NCI-H460 (cell line): Measurements from ENCODE around the gene LAMA4. TPM values are rescaled to one million over a fixed set of nuclear protein-coding genes. Genes with fewer than 3 reads are reported as not detected.
A peak's percentile ranks its signal among the peaks of the same experiment; 100 is the strongest.
"Not testable (repeated sequence)": the region's sequence is repeated elsewhere in the genome, so short reads cannot be mapped to it uniquely, and the experiment has no call there.

Source experiments
- DNase-seq: peaks from one replicate; pipeline ENCODE4 v3.0.0-alpha.2; 2016; ENCODE audit warnings: low read depth; ENCODE audit errors: extremely low read depth
- small RNA-seq, 2 experiments: library from RNA; depleted of rRNA; stranded (forward); fragments of <200 nt; gene quantifications; one replicate each; pipeline ENCODE3, GENCODE V24; 2014
- total RNA-seq: library from RNA; depleted of rRNA; stranded (reverse); fragments of >200 nt; shearing (Covaris generic); gene quantifications from 2 replicates; pipeline ENCODE4 v1.2.3, GENCODE V29; 2014; rRNA removed

The LAMA4 gene
- total RNA-seq, 1 experiment from 2014 or later: not detected

DNA sequence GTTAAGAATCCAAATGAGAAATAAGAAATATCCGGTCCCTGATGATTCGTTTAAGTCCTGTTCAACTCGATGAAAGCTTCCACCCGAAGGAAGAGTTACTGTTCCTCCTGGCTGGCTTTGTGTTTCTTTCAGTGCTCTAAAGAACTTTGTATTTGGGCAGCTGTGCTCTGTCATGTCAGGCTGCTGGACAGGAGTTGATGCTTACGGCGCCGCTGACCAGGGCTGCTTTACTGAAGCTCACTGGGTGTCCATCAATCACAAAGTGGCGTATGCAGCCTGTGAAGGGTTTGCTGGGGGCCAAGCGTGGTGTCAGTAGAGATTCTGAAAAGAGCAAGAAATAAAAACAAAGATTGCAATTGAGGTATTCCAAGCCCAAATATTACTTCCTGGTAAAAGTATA is 145.1 kb downstream of the LAMA4 start:
- DNase-seq: no peak

- DNase-seq: no peak
Observed at GRCh38 chr6:112106562-112106961, 147.8 kb downstream of the LAMA4 start.

GRCh38 chr6:112106026-112106425 is 148.3 kb downstream of the LAMA4 start:
- not testable (repeated sequence) for DNase-seq

- DNase-seq: no peak
Observed at GRCh38 chr6:112100561-112100960, 153.8 kb downstream of the LAMA4 start.

DNA sequence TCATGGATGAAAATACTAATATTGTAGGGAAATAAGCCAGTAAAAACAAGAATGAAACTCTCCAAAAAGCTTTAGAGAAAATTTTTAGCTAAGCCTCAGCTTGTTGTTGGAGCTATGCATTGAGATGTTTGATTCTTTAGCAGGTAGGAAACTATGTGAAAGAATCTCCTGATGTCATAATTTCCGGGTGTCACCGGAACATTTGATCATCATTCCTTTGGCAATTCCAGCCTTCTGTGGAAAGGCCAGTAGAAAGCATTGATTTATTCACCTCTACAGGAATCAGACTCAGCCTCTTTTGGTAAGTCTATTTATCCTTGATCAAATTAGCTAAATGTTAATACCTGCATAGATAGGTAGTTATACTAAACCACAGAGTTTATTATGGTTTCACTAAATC is 157.5 kb downstream of the LAMA4 start:
- no peak for DNase-seq

GRCh38 chr6:112087916-112088315 is 166.5 kb downstream of the LAMA4 start:
- DNase-seq: no peak

- DNase-seq: peak; percentile 88
Observed at GRCh38 chr6:112087136-112087911, 167.0 kb downstream of the LAMA4 start, which contains the start of the genes FAM229B and TUBE1. TSS of gene FAM229B (plus strand) at chr6:112087591. CDS start at chr6:112099284, 11,693 bp downstream. TSS of gene TUBE1 (minus strand) at chr6:112087482. CDS start at chr6:112087434, 48 bp downstream.

- peak; percentile 24 for DNase-seq
Observed at GRCh38 chr6:112086744-112087135, 167.6 kb downstream of the LAMA4 start.

DNA sequence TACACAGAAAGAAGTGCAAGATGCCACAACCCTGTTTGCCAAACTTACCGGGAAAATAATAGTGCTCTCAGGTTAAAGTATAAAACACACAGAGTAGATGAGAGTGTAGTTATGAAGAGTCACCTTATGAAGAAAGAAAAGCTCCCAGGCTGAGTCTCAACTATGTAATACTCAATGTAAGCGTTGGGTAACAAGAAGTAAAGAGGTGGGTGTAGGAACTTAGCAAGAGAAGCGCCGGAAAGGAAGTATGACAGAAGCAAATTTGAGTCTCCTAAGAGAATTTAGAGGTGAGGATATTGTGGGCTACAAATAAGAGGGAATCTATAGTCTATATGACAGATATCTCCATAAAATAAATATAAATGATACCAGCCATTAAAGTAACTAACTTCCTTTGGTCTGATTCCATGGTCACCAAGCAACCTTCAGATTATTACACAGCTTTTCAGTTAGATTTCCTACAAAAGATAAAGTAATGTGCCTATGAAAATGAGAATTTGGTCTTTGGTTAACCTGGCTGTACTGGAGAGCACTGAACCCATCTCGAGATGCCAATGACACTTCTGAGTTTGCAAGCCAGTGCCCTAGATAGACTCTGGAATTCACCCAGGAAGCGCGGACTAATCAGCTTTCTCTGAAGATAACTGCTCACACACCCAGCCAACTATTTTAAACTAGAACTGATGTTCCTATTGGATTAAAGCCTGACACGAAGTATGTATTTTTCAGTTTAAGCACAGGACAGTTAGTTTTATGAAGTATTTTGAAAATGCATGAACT is 168.9 kb downstream of the LAMA4 start:
- no peak for DNase-seq

DNA sequence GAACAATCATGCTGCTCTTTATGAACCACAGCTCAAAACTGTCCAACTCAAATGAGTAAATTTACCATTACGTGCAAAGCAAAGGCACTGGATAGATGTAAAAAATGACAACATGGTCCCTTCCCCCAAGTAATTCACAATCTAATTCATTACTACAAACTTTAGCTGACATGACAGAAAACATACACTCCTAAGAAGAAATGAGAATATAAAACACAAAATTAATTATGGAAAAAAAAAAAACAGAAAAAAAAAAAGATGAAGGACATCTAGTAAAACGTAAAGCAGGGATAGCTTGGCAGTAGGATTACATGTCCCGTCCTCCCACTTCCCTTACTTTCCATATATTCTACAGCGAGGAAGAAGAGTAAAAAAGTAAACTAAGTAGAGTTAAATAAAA is 172.8 kb downstream of the LAMA4 start:
- no peak for DNase-seq

GRCh38 chr6:112066606-112067005 is 187.8 kb downstream of the LAMA4 start:
- no peak for DNase-seq

DNA sequence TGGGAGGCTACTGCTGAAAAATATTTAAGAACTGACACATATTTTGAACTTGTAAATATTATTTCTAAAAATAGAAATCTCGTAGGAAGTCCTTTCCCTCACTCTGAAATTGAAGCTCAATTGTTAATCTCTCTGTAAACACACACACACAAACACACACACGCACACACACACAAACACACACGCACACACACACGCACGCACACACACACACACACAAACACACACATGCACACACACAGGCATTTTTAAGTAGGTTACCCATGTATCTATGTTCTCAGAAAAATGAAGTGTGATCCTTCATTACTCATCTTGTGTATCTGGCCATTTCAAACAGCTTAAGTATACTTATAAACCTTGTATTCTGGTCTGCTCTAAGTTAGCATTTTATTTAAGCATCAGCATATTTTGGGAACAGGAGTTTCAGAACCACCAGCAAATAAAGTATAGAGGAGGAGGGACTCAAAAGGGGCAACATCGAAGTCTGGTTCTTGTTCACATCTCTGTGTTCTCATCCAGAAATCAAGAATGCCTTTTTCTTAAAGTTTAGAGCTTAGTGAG is 188.9 kb downstream of the LAMA4 start:
- DNase-seq: no peak

- no peak for DNase-seq
Observed at GRCh38 chr6:112062966-112063365, 191.4 kb downstream of the LAMA4 start.

- DNase-seq: no peak
Observed at GRCh38 chr6:112061605-112062004, 192.8 kb downstream of the LAMA4 start.

Small RNA genes within 50 kb of the gene (small RNA-seq; reads per million reads assigned to genes)
- gene RNU6-1226P: 0 reads per million in 2 experiments

Other genes with a start within 250 kb of the LAMA4 start
- not detected in 2 replicates for gene CCN6, start 200.5 kb downstream of the LAMA4 start, total RNA-seq
- 63.1 and 72.3 TPM in 2 replicates for gene TUBE1, start 167.1 kb downstream of the LAMA4 start, total RNA-seq
- gene FAM229B, start 167.0 kb downstream of the LAMA4 start, total RNA-seq: 3.3 and 4.5 TPM in 2 replicates
- gene RFPL4B, start 92.8 kb upstream of the LAMA4 start, total RNA-seq: not detected in 2 replicates